HCT116 (cell line): ENCODE measurements around the gene P4HB. TPM values are rescaled to one million over a fixed set of nuclear protein-coding genes. Genes with fewer than 3 reads are reported as not detected.

Experiments
- ATAC-seq: fragments of 200-7000 bp; cut with Tn5 transposase; 2 replicates; pipeline ENCODE4 v1.9.1; 2020; ENCODE audit warnings: mild to moderate bottlenecking, moderate library complexity
- BruUV-seq: library from RNA; stranded (reverse); fragments of 400-500 nt; replicated peaks from 2 replicates; lab custom pipeline; 2021; lab: Mats Ljungman, UMichigan
- CTCF ChIA-PET: fragments of 300-600 bp; sonication (Branson Sonifier 250); formaldehyde crosslinking; loops from one replicate; lab custom pipeline; 2021; ENCODE audit warnings: antibody characterized with exemption; lab: Charles Lee
- POLR2A ChIA-PET: fragments of 300-600, 350-600 bp; sonication (Branson Sonifier 250); formaldehyde crosslinking; loops from one replicate; lab custom pipeline; 2021; ENCODE audit warnings: antibody characterized with exemption; lab: Charles Lee
- RAD21 ChIA-PET, 2 experiments: fragments of 300-600 bp; sonication (Branson Sonifier 250); formaldehyde crosslinking; loops; one replicate each; lab custom pipeline; 2023; ENCODE audit warnings: low total read pairs in 2 of 2; ENCODE audit not compliant: uncharacterized antibody in 2 of 2, unreplicated experiment in 2 of 2, low non-redundant PET in 1 of 2; lab: Charles Lee
- DNase-seq: peaks from one replicate; pipeline ENCODE4 v3.0.0-alpha.2; 2010; ENCODE audit warnings: low read depth, low spot score
- H2AFZ ChIP-seq: fragments of 200-600 bp; shearing (Covaris generic), sonication (generic); 2 replicates; pipeline ENCODE4 v1.6.1; 2017; ENCODE audit warnings: low read depth, mixed run types, mixed read lengths, antibody characterized with exemption, low read length; ENCODE audit not compliant: poor library complexity, severe bottlenecking
- H3K27ac ChIP-seq: 2 replicates; pipeline ENCODE4 v1.5.1; 2012; ENCODE audit warnings: low read depth, low read length
- H3K27me3 ChIP-seq: fragments of 200-600 bp; sonication (generic); 2 replicates; pipeline ENCODE4 v1.6.1; 2016; ENCODE audit warnings: mixed run types, low read length, mixed read lengths; ENCODE audit not compliant: insufficient read depth
- H3K36me3 ChIP-seq, 2 experiments: fragments of 200-500 bp in 1 of 2; fragments of 200-600 bp in 1 of 2; sonication (Bioruptor generic) in 1 of 2; sonication (generic) in 1 of 2; 2 replicates each; pipeline versions ENCODE4 v1.5.1 to v1.6.1; 2014 to 2016; ENCODE audit warnings: low read length in 2 of 2, inconsistent platforms in 1 of 2, mixed read lengths in 1 of 2, mixed run types in 1 of 2; ENCODE audit not compliant: insufficient read depth in 2 of 2, control insufficient read depth in 1 of 2
- H3K4me1 ChIP-seq, 2 experiments: fragments of 200-600 bp in 1 of 2; sonication (generic) in 1 of 2; 2 replicates each; pipeline versions ENCODE4 v1.5.1 to v1.6.1; 2012 to 2017; ENCODE audit warnings: low read length in 2 of 2, inconsistent platforms in 1 of 2, mild to moderate bottlenecking in 1 of 2, mixed read lengths in 1 of 2, mixed run types in 1 of 2, moderate library complexity in 1 of 2; ENCODE audit not compliant: insufficient read depth in 2 of 2, control insufficient read depth in 1 of 2
- H3K4me2 ChIP-seq: fragments of 200-600 bp; sonication (generic); 2 replicates; pipeline ENCODE4 v1.6.1; 2017; ENCODE audit warnings: mixed run types, low read length, mixed read lengths
- H3K4me3 ChIP-seq, 2 experiments: fragments of 200-600 bp in 1 of 2; sonication (generic) in 1 of 2; replicated peaks in 1 of 2; 2 replicates each; pipeline ENCODE4 v1.5.1; 2011 to 2016; ENCODE audit warnings: low read length in 2 of 2, control low read depth in 1 of 2, low read depth in 1 of 2, mild to moderate bottlenecking in 1 of 2, mixed read lengths in 1 of 2, mixed run types in 1 of 2
- H3K79me2 ChIP-seq: fragments of 200-600 bp; sonication (generic); 2 replicates; pipeline ENCODE4 v1.6.1; 2017; ENCODE audit warnings: mild to moderate bottlenecking, mixed run types, low read length, moderate library complexity, mixed read lengths; ENCODE audit not compliant: insufficient read depth
- H3K9ac ChIP-seq: fragments of 200-600 bp; sonication (generic); 2 replicates; pipeline ENCODE4 v1.6.1; 2016; ENCODE audit warnings: low read length, mixed read lengths
- H3K9me2 ChIP-seq: fragments of 200-600 bp; sonication (generic), shearing (Covaris generic); 2 replicates; pipeline ENCODE4 v1.6.1; 2017; ENCODE audit warnings: mixed run types, mild to moderate bottlenecking, moderate library complexity; ENCODE audit not compliant: insufficient read depth
- H3K9me3 ChIP-seq, 2 experiments: fragments of 200-500 bp in 1 of 2; fragments of 200-600 bp in 1 of 2; sonication (Bioruptor generic) in 1 of 2; sonication (generic) in 1 of 2; 2 replicates each; pipeline ENCODE4 v1.6.1; 2014 to 2017; ENCODE audit warnings: low read length in 2 of 2, mixed read lengths in 2 of 2, inconsistent platforms in 1 of 2, low read depth in 1 of 2, mild to moderate bottlenecking in 1 of 2, mixed run types in 1 of 2, moderate library complexity in 1 of 2; ENCODE audit not compliant: control insufficient read depth in 1 of 2, insufficient read depth in 1 of 2
- H4K20me1 ChIP-seq: fragments of 200-600 bp; sonication (generic), shearing (Covaris generic); 2 replicates; pipeline ENCODE4 v1.6.1; 2017; ENCODE audit warnings: mixed run types, mild to moderate bottlenecking, moderate library complexity; ENCODE audit not compliant: insufficient read depth
- ATF3 ChIP-seq: IDR thresholded peaks from 2 replicates; pipeline ENCODE4 v1.6.1; 2012
- CEBPB ChIP-seq: IDR thresholded peaks from 2 replicates; pipeline ENCODE4 v1.6.1; 2012; ENCODE audit warnings: low read depth
- EGR1 ChIP-seq: IDR thresholded peaks from 2 replicates; pipeline ENCODE4 v1.6.1; 2012; ENCODE audit warnings: low read depth
- ELF1 ChIP-seq: IDR thresholded peaks from 2 replicates; pipeline ENCODE4 v1.6.1; 2012; ENCODE audit warnings: low read depth, borderline replicate concordance
- EZH2phosphoT487 ChIP-seq: fragments of 200-600 bp; IDR thresholded peaks from 2 replicates; pipeline ENCODE4 v1.6.1; 2018; ENCODE audit warnings: antibody characterized with exemption, borderline replicate concordance
- FOSL1 ChIP-seq: IDR thresholded peaks from 2 replicates; pipeline ENCODE4 v1.6.1; 2012; ENCODE audit warnings: low read depth
- JUND ChIP-seq: IDR thresholded peaks from 2 replicates; pipeline ENCODE4 v1.6.1; 2012
- POLR2A ChIP-seq: IDR thresholded peaks from 2 replicates; pipeline ENCODE4 v1.7.0; 2011; ENCODE audit warnings: borderline replicate concordance; ENCODE audit not compliant: insufficient read depth, insufficient read length; ENCODE audit errors: extremely low read depth
- POLR2AphosphoS5 ChIP-seq: IDR thresholded peaks from 2 replicates; pipeline ENCODE4 v1.6.1; 2011; ENCODE audit warnings: mild to moderate bottlenecking, low read depth, low read length, moderate library complexity
- RAD21 ChIP-seq: IDR thresholded peaks from 2 replicates; pipeline ENCODE4 v1.6.1; 2012; ENCODE audit warnings: low read depth, mild to moderate bottlenecking
- SIN3A ChIP-seq: IDR thresholded peaks from 2 replicates; pipeline ENCODE4 v1.6.1; 2012; ENCODE audit warnings: low read depth
- SRF ChIP-seq: IDR thresholded peaks from 2 replicates; pipeline ENCODE4 v1.6.1; 2012; ENCODE audit warnings: low read depth
- TCF7L2 ChIP-seq: IDR thresholded peaks from 2 replicates; pipeline ENCODE4 v1.7.0; 2011; ENCODE audit warnings: borderline replicate concordance, inconsistent platforms; ENCODE audit not compliant: insufficient read depth, insufficient read length; ENCODE audit errors: extremely low read depth
- ZBTB33 ChIP-seq: IDR thresholded peaks from 2 replicates; pipeline ENCODE4 v1.6.1; 2011; ENCODE audit warnings: mild to moderate bottlenecking, low read length, moderate library complexity; ENCODE audit not compliant: insufficient replicate concordance; ENCODE audit errors: extremely low read depth
- ZFX ChIP-seq: fragments of 450-650 bp; IDR thresholded peaks from 2 replicates; pipeline ENCODE4 v1.6.1; 2017
- ZNF274 ChIP-seq: fragments of 200-500 bp; sonication (Bioruptor generic); IDR thresholded peaks from 2 replicates; pipeline ENCODE4 v1.6.1; 2014; ENCODE audit warnings: mild to moderate bottlenecking, low read depth, low read length, inconsistent platforms
- intact Hi-C: fragments of 100-400 bp; cut with micrococcal nuclease; formaldehyde crosslinking; loops from 2 replicates; pipeline ENCODE4 v1.10.0; 2022
- total RNA-seq: library from RNA; stranded (reverse); gene quantifications from one replicate; pipeline ENCODE4 v1.2.1, GENCODE V29; 2021; ENCODE audit not compliant: unreplicated experiment
- TF ChIP-seq, protein P1 (sequence below), 3 experiments: fragments of 200-600 bp in 1 of 3; sonication (generic) in 1 of 3; IDR thresholded peaks in 2 of 3; conservative IDR thresholded peaks in 1 of 3; 2 replicates each; pipeline ENCODE4 v1.5.1; 2012 to 2017; ENCODE audit warnings: low read depth in 2 of 3, low read length in 2 of 3, antibody characterized with exemption in 1 of 3, borderline replicate concordance in 1 of 3, control low read depth in 1 of 3, mild to moderate bottlenecking in 1 of 3, mixed read lengths in 1 of 3, mixed run types in 1 of 3, moderate library complexity in 1 of 3; ENCODE audit not compliant: insufficient read depth in 1 of 3
- TF ChIP-seq, protein P2 (sequence below): IDR thresholded peaks from 2 replicates; pipeline ENCODE4 v1.6.1; 2012; ENCODE audit warnings: low read depth

Gene P4HB
- total RNA-seq, 1 experiment from 2014 or later = 1,043 TPM

GRCh38 chr17:81851423-81851822, 8.9 kb downstream of the P4HB start:
- no peaks in the 10 kb centered on the region for H3K4me1 ChIP-seq
- DNase-seq (no peak), ATAC-seq (no peak)
- ChIA-PET RAD21 (no interaction called here), CTCF (no interaction called here), POLR2A (no interaction called here)
- TF ChIP-seq RAD21 (no peak), JUND (no peak), SIN3A (no peak), ATF3 (no peak), CEBPB (no peak), SRF (no peak), POLR2AphosphoS5 (no peak), TCF7L2 (no peak), EZH2phosphoT487 (no peak), ZFX (no peak), FOSL1 (no peak), EGR1 (no peak), ELF1 (no peak), ZNF274 (no peak), ZBTB33 (no peak), POLR2A (no peak)
- TF ChIP-seq, protein P1, sequence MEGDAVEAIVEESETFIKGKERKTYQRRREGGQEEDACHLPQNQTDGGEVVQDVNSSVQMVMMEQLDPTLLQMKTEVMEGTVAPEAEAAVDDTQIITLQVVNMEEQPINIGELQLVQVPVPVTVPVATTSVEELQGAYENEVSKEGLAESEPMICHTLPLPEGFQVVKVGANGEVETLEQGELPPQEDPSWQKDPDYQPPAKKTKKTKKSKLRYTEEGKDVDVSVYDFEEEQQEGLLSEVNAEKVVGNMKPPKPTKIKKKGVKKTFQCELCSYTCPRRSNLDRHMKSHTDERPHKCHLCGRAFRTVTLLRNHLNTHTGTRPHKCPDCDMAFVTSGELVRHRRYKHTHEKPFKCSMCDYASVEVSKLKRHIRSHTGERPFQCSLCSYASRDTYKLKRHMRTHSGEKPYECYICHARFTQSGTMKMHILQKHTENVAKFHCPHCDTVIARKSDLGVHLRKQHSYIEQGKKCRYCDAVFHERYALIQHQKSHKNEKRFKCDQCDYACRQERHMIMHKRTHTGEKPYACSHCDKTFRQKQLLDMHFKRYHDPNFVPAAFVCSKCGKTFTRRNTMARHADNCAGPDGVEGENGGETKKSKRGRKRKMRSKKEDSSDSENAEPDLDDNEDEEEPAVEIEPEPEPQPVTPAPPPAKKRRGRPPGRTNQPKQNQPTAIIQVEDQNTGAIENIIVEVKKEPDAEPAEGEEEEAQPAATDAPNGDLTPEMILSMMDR (IDR thresholded peaks at IDR 0.05 in 2 of 3, conservative IDR thresholded peaks at IDR 0.05 in 1 of 3; ENCODE audit: borderline replicate concordance in 1 of 3, insufficient read depth in 1 of 3, low read depth in 2 of 3, low read length in 2 of 3) = no peak
- TF ChIP-seq, protein P2, sequence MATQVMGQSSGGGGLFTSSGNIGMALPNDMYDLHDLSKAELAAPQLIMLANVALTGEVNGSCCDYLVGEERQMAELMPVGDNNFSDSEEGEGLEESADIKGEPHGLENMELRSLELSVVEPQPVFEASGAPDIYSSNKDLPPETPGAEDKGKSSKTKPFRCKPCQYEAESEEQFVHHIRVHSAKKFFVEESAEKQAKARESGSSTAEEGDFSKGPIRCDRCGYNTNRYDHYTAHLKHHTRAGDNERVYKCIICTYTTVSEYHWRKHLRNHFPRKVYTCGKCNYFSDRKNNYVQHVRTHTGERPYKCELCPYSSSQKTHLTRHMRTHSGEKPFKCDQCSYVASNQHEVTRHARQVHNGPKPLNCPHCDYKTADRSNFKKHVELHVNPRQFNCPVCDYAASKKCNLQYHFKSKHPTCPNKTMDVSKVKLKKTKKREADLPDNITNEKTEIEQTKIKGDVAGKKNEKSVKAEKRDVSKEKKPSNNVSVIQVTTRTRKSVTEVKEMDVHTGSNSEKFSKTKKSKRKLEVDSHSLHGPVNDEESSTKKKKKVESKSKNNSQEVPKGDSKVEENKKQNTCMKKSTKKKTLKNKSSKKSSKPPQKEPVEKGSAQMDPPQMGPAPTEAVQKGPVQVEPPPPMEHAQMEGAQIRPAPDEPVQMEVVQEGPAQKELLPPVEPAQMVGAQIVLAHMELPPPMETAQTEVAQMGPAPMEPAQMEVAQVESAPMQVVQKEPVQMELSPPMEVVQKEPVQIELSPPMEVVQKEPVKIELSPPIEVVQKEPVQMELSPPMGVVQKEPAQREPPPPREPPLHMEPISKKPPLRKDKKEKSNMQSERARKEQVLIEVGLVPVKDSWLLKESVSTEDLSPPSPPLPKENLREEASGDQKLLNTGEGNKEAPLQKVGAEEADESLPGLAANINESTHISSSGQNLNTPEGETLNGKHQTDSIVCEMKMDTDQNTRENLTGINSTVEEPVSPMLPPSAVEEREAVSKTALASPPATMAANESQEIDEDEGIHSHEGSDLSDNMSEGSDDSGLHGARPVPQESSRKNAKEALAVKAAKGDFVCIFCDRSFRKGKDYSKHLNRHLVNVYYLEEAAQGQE = no peak
- H3K27ac ChIP-seq = no peak overlapping the region; the same call in 1 of the 2 replicates
- no peak overlapping the region for H2AFZ ChIP-seq
- no peak overlapping the region for H3K9ac ChIP-seq
- intact Hi-C loops = no loop called here
- peaks cover 61% of the 10 kb centered on the region for H3K79me2 ChIP-seq
- no peaks in the 10 kb centered on the region for H3K9me3 ChIP-seq
- no peak overlapping the region for H3K4me3 ChIP-seq
- H3K9me2 ChIP-seq = no peaks in the 10 kb centered on the region
- H3K36me3 ChIP-seq = peaks cover 66 to 72% of the 10 kb centered on the region in 2 experiments
- BruUV-seq = no TSS peak
- H3K4me2 ChIP-seq = no peak overlapping the region
- no peaks in the 10 kb centered on the region for H4K20me1 ChIP-seq
- H3K27me3 ChIP-seq = no peaks in the 10 kb centered on the region
